ENCODE data around the gene TYW1.
A peak's percentile ranks its signal among the peaks of the same experiment; 100 is the strongest.
"Not testable (repeated sequence)": the region's sequence is repeated elsewhere in the genome, so short reads cannot be mapped to it uniquely, and the experiment has no call there.

Gene TYW1

DNA sequence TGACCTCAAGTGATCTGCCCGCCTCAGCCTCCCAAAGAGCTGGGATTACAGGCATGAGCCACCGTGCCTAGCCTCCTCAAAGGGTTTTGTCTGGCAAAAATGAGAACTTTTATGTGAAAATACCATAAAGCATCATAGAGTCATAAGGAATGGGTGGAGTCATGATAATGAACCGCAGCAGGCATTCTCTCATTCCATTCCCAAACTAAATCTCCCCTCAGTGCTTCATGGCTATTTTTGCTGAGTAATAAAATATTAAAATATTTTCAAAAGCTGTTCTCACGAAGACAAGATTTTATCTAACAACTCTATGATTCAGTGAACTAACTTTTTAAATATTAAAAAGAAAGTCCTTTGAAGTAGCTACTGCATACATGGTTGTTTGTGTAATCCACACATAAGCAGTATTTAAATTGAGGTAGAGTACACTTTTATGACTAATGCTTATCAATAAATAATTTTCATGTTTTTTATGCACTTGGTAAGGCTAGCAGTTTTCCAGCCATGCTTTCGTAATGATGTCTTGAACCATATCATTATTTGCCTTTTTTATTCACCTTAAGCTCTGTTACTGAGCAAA, 195.6 kb downstream of the TYW1 start:
- not testable (repeated sequence) for DNase-seq

- DNase-seq = peak; percentile 4
Observed at GRCh38 chr7:67192889-67193613, 196.4 kb downstream of the TYW1 start.

DNA sequence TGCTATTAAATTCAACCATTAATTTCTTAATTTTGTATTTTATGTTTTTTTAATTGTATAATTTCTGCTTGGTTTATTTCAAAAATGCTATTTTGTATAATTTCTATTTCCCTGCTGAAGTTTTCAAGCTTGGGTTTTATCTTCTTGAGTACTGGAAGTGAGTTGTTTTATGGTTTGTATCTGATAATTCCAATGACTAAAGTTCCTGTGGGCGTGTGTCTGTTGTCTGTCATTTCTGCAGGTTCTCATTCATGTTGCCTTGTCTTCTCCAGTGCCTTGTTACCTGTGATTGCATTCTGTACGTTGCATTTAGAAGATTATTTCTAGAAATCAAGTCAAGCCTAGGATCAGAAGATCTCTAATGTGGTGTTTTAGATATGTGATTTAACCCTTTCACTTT, 199.5 kb downstream of the TYW1 start:
- not testable (repeated sequence) for DNase-seq

- DNase-seq = not testable (repeated sequence)
Observed at GRCh38 chr7:67198865-67199526, 202.4 kb downstream of the TYW1 start.

DNA sequence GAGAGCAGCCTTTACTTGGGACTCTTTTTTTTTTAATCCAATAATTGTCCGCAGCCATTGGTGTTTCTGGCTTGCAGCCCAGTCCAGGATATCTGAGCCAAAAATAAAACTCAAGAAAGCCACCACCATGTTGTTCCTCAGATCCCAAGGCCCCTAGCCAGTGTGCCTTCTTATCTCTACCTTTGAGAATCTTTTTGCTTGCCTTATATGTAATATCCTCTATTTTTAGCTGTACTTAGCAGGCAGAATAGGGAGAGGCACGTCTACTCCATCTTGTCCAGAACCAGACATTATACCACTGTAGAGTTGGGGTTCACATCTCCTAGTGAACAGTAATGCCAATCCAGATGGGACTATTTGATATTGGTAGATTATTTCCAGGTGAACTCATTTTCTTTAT, 209.1 kb downstream of the TYW1 start:
- not testable (repeated sequence) for DNase-seq

DNA sequence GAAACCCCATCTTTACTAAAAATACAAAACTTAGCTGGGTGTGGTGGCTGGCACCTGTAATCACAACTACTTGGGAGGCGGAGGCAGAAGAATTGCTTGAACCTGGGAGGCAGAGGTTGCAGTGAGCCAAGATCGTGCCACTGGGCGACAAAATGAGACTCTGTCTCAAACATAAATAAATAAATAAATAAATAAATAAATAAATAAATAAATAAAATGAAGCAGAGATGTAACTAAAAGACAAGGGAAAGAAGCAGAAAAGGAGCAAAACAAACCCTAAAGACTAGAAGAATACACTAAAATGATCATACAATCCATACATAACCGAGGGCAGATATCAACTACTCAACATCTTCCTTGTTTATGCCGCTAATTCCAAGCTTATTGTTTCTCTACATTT, 209.8 kb downstream of the TYW1 start:
- DNase-seq = no peak

DNA sequence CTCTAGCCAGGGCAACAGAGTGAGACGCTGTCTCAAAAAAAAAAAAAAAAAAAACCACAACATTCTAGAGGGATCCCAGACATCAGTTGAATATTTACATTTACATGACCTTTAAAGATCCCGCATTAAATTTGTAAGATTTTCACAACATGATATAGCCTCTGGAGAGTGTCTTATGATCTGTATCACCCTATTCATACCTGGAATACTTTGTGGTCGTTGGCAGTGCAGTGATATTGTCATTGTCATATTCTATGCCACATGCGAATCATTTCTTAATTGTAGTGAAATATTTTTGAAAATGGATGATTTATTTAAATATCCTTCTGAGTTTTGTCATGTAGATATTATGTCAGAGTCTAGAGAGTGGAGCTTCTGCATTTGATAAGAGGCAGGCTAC, 212.0 kb downstream of the TYW1 start:
- DNase-seq = not testable (repeated sequence)

- no peak for DNase-seq
Observed at GRCh38 chr7:67209256-67209655, 212.6 kb downstream of the TYW1 start.

GRCh38 chr7:67210567-67210966, 213.9 kb downstream of the TYW1 start:
- DNase-seq = no peak

- DNase-seq = not testable (repeated sequence)
Observed at GRCh38 chr7:67211650-67212330, 215.2 kb downstream of the TYW1 start.

DNA sequence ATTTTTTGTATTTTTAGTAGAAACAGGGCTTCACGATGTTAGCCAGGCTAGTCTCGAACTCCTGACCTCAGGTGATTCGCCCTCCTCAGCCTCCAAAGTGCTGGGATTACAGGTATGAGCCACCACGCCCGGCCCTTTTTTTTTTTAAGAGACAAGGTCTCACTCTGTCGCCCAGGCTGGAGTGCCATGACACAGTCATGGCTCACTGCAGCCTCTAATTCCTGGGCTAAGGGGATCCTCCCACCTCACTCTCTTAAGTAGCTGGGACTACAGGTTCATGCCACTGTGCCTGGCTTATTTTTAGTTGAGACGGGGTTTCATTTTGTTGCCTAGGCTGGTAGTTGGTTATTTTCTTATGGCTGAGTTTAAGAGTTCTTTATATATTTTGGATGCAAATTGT, 216.4 kb downstream of the TYW1 start:
- DNase-seq = not testable (repeated sequence)

DNA sequence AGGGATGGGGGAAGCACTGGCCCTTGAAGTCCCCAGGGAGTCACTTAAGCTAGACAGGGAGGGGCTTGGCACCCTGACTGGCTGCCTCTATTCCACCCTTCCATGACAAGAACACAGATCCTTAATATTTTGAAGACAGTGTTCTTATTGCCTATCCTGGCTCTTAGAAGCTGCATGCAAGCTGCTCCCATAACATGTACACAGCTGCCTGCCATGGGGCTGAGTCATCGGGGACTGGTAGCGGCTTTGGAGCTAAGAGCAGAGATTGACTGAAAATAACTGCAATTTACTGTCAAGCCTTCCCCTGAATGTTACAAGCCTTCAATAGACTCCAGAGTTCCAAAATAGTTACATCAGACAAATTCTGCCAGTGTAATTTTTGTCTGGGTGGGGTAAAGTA, 226.9 kb downstream of the TYW1 start:
- DNase-seq = not testable (repeated sequence)

DNA sequence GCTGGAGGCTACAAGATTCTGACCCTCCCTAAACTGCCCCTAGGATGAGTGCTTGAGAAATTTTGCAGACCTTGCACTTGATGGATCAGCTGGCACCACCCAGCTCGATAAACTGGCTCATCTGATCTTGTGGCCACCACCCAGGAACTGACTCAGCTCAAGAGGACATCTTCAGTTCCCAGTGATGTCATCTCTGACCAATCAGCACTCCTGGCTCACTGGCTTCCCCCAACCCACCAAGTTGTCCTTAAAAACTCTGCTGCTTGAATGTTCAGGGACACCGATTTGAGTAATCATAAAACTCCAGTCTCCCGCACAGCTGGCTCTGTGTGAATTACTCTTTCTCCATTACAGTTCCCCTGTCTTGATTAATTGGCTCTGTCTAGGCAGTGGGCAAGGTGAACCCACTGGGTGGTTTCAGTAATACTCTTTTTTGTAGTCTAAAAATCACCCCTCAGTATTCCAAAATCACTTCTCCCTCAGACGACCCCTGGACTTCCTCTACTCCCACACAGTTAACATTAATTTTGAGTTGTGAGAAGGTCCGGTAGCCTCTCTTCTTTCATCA, 229.8 kb downstream of the TYW1 start:
- peak; percentile 63 for DNase-seq

GRCh38 chr7:67226967-67227366, 230.3 kb downstream of the TYW1 start:
- not testable (repeated sequence) for DNase-seq

- DNase-seq = not testable (repeated sequence)
Observed at GRCh38 chr7:67229018-67229417, 232.4 kb downstream of the TYW1 start.

GRCh38 chr7:67230029-67230428, 233.4 kb downstream of the TYW1 start:
- DNase-seq = not testable (repeated sequence)

GRCh38 chr7:67233506-67233905, 236.9 kb downstream of the TYW1 start:
- not testable (repeated sequence) for DNase-seq

GRCh38 chr7:67236216-67236615, 239.6 kb downstream of the TYW1 start:
- DNase-seq = not testable (repeated sequence)

DNA sequence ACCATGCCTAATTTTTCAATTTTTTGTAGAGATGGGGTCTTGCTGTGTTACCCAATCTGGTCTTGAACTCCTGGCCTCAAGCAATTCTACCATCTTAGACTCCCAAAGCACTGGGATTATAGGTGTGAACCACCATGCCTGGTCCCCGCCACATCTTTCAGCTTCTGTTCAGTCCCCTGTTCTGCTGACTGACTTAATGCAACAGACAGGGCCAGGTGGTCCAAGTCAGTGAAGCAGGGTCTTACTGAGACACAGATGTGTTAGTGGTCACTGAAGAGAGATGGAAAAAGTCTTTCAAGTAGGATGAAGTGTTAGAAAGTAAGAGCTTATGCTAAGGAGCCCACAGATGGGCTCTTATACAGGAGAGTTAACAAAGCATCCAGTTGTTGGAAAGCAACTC, 246.2 kb downstream of the TYW1 start:
- DNase-seq = not testable (repeated sequence)

GRCh38 chr7:67248364-67248763, 251.7 kb downstream of the TYW1 start:
- not testable (repeated sequence) for DNase-seq

GRCh38 chr7:67251986-67252558, 255.4 kb downstream of the TYW1 start:
- no peak for DNase-seq

DNA sequence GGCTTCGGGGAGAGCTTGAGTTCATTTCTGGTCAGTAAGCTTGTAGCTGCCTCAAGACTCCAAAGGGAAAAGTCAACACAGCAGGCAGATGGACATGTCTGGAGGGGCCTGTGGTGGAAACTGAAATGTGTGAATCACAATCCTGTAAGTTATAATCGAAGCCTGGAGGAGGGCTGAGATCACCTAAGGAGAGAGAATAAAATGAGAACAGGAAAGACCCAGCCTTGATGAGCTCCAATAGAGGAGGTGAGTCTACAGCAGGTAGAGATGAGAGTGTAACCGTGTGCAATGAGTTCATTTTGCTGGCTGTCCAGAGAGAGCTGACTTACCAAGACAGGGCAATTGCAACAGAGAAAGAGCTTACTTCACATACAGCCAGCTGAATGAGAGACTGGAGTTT, 258.4 kb downstream of the TYW1 start:
- not testable (repeated sequence) for DNase-seq

DNA sequence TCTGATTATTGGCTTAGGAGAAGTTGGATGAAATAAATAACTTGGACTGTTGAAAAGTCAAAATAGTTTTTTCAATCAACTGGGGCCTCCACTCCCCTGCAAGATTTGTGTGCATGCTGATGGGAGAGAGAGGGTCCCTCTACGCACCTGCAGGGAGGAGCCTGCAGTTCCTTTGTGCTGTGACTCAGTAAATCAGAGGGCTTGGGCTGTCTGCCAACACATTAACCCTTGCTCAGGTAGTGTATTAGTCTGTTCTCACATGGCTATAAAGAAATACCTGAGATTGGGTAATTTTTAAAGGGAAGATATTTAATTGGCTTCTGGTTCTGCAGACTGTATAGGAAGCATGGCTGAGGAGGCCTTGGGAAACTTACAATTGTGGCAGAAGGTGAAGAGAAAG, 261.1 kb downstream of the TYW1 start:
- DNase-seq = not testable (repeated sequence)
